Endothelial cell of umbilical vein (primary cell): ENCODE measurements around the gene NT5DC1. TPM values are rescaled to one million over a fixed set of nuclear protein-coding genes. Genes with fewer than 3 reads are reported as not detected.

Source experiments
- BruUV-seq: library from RNA; stranded (reverse); fragments of 400-500 nt; replicated peaks from 2 replicates; lab custom pipeline; 2021; lab: Mats Ljungman, UMichigan
- CTCF ChIA-PET: fragments of 300-600, 350-600 bp; sonication (Branson Sonifier 250); formaldehyde crosslinking; loops from one replicate; lab custom pipeline; 2021; ENCODE audit warnings: antibody characterized with exemption, inconsistent platforms; lab: Charles Lee
- POLR2A ChIA-PET: fragments of 300-600, 350-600 bp; sonication (Branson Sonifier 250); formaldehyde crosslinking; loops from one replicate; lab custom pipeline; 2021; ENCODE audit warnings: antibody characterized with exemption, inconsistent platforms; lab: Charles Lee
- DNase-seq: peaks from one replicate; pipeline ENCODE4 v3.0.0-alpha.2; 2011; ENCODE audit warnings: low read depth, low spot score
- FAIRE-seq: peaks from 2 replicates; lab custom pipeline; 2011; peaks lifted over from hg19 to GRCh38; lab: Jason Lieb, UNC
- H2AFZ ChIP-seq: 2 replicates; pipeline ENCODE4 v1.6.0; 2012; ENCODE audit warnings: low read depth, low read length, control low read depth, inconsistent platforms
- H3K27ac ChIP-seq: 2 replicates; pipeline ENCODE4 v1.5.1; 2011; ENCODE audit warnings: low read depth, mild to moderate bottlenecking, control low read depth, low read length, moderate library complexity; ENCODE audit not compliant: insufficient read depth
- H3K27me3 ChIP-seq, 2 experiments: 2 replicates each; pipeline versions ENCODE4 v1.6.0 to v1.6.1; 2011; ENCODE audit warnings: low read length in 2 of 2, mixed read lengths in 1 of 2; ENCODE audit not compliant: control insufficient read depth in 2 of 2, insufficient read depth in 2 of 2
- H3K36me3 ChIP-seq, 2 experiments: 2 replicates in 1 of 2; 3 replicates in 1 of 2; pipeline ENCODE4 v1.5.1; 2011; ENCODE audit warnings: low read length in 2 of 2, mild to moderate bottlenecking in 1 of 2, moderate library complexity in 1 of 2; ENCODE audit not compliant: control insufficient read depth in 2 of 2, insufficient read depth in 2 of 2; ENCODE audit errors: extremely low read depth in 1 of 2
- H3K4me1 ChIP-seq: 3 replicates; pipeline ENCODE4 v1.5.1; 2011; ENCODE audit warnings: mild to moderate bottlenecking, low read length; ENCODE audit not compliant: control insufficient read depth, insufficient read depth; ENCODE audit errors: extremely low read depth
- H3K4me2 ChIP-seq: 2 replicates; pipeline ENCODE4 v1.6.1; 2011; ENCODE audit warnings: low read length, control low read depth, mixed read lengths; ENCODE audit not compliant: insufficient read depth
- H3K4me3 ChIP-seq, 3 experiments: fragments of 200-600 bp in 1 of 3; sonication (generic), shearing (Covaris generic) in 1 of 3; replicated peaks in 1 of 3; 2 replicates each; pipeline ENCODE4 v1.5.1; 2011 to 2016; ENCODE audit warnings: control low read depth in 3 of 3, low read length in 3 of 3, mild to moderate bottlenecking in 2 of 3, inconsistent platforms in 1 of 3, low read depth in 1 of 3, moderate library complexity in 1 of 3; ENCODE audit not compliant: insufficient read depth in 1 of 3
- H3K79me2 ChIP-seq: 2 replicates; pipeline ENCODE4 v1.6.0; 2012; ENCODE audit warnings: low read length, inconsistent platforms; ENCODE audit not compliant: control insufficient read depth, insufficient read depth
- H3K9ac ChIP-seq: replicated peaks from 2 replicates; pipeline ENCODE3; 2011; ENCODE audit warnings: low read length, control low read depth; ENCODE audit not compliant: insufficient read depth; ENCODE audit errors: extremely low read depth
- H3K9me1 ChIP-seq: replicated peaks from 3 replicates; pipeline ENCODE4 v1.6.0; 2011; ENCODE audit warnings: mild to moderate bottlenecking, low read length; ENCODE audit not compliant: control insufficient read depth, insufficient read depth; ENCODE audit errors: extremely low read depth
- H3K9me3 ChIP-seq: replicated peaks from 2 replicates; pipeline ENCODE4 v1.5.1; 2012; ENCODE audit warnings: low read length, inconsistent platforms; ENCODE audit not compliant: control insufficient read depth, insufficient read depth
- H4K20me1 ChIP-seq: replicated peaks from 2 replicates; pipeline ENCODE3; 2011; ENCODE audit warnings: mild to moderate bottlenecking, low read length; ENCODE audit not compliant: control insufficient read depth, insufficient read depth; ENCODE audit errors: extremely low read depth
- CTCF ChIP-seq, 2 donors: IDR thresholded peaks; 1 replicate in 1 of 2; 2 replicates in 1 of 2; pipeline ENCODE4 v1.5.1; 2011; ENCODE audit warnings: low read length in 2 of 2, mild to moderate bottlenecking in 2 of 2, moderate library complexity in 2 of 2, control low read depth in 1 of 2, inconsistent platforms in 1 of 2, low read depth in 1 of 2; ENCODE audit not compliant: insufficient read depth in 1 of 2; ENCODE audit errors: extremely low read depth in 1 of 2
- EZH2 ChIP-seq: IDR thresholded peaks from 2 replicates; pipeline ENCODE4 v1.6.1; 2012; ENCODE audit warnings: borderline replicate concordance, low read depth, mild to moderate bottlenecking, moderate library complexity, low read length, inconsistent platforms; ENCODE audit not compliant: severe bottlenecking
- FOS ChIP-seq: IDR thresholded peaks from 2 replicates; pipeline ENCODE4 v1.6.1; 2011; ENCODE audit warnings: mild to moderate bottlenecking, low read length, moderate library complexity, borderline replicate concordance; ENCODE audit not compliant: insufficient read depth
- GATA2 ChIP-seq: IDR thresholded peaks from 2 replicates; pipeline ENCODE4 v1.7.0; 2011; ENCODE audit warnings: low read depth, mild to moderate bottlenecking, moderate library complexity, mixed read lengths, low read length; ENCODE audit not compliant: insufficient read length, insufficient read depth
- JUN ChIP-seq: IDR thresholded peaks from 2 replicates; pipeline ENCODE4 v1.6.1; 2011; ENCODE audit warnings: borderline replicate concordance, low read depth; ENCODE audit not compliant: insufficient read length, insufficient read depth
- MYC ChIP-seq: IDR thresholded peaks from one replicate; pipeline ENCODE4 v1.6.1; 2011; ENCODE audit warnings: mild to moderate bottlenecking, low read depth, low read length
- POLR2A ChIP-seq: IDR thresholded peaks from 2 replicates; pipeline ENCODE4 v1.6.1; 2012; ENCODE audit warnings: low read depth, mild to moderate bottlenecking, control low read depth, low read length
- POLR2AphosphoS5 ChIP-seq: IDR thresholded peaks from 2 replicates; pipeline ENCODE4 v1.6.1; 2012; ENCODE audit warnings: low read depth, mild to moderate bottlenecking, control low read depth, low read length, moderate library complexity; ENCODE audit not compliant: insufficient read depth
- dilution Hi-C: fragments of 300-500 bp; cut with MboI; formaldehyde crosslinking; loops from one replicate; pipeline ENCODE4 v1.15.0; 2019; ENCODE audit warnings: low sequenced_read_pairs; ENCODE audit not compliant: extremely low pct_ligation_motif_present
- intact Hi-C: fragments of 100-400 bp; cut with micrococcal nuclease; formaldehyde crosslinking; loops from one replicate; pipeline ENCODE4 v1.10.0; 2022
- polyA plus RNA-seq, 4 experiments: library from polyadenylated mRNA; depleted of rRNA in 3 of 4; stranded (reverse) in 3 of 4; unstranded in 1 of 4; fragments of >200 nt; gene quantifications; 2 replicates each; pipeline versions ENCODE4 v1.2.1 to v1.2.3, GENCODE V29; 2011 to 2012; ENCODE audit warnings: missing spikeins in 1 of 4
- total RNA-seq: library from RNA; stranded (reverse); gene quantifications from 2 replicates; pipeline ENCODE4 v1.2.3, GENCODE V29; 2021
- TF ChIP-seq, protein P1 (sequence below): IDR thresholded peaks from 2 replicates; pipeline ENCODE4 v1.6.1; 2011; ENCODE audit not compliant: insufficient read depth, insufficient read length

The NT5DC1 gene
- total and polyA plus RNA-seq, 2 donors (not counting 3 experiments of a cell fraction or from before 2014, with no cell fraction given): 11.3 to 24.3 TPM

DNA sequence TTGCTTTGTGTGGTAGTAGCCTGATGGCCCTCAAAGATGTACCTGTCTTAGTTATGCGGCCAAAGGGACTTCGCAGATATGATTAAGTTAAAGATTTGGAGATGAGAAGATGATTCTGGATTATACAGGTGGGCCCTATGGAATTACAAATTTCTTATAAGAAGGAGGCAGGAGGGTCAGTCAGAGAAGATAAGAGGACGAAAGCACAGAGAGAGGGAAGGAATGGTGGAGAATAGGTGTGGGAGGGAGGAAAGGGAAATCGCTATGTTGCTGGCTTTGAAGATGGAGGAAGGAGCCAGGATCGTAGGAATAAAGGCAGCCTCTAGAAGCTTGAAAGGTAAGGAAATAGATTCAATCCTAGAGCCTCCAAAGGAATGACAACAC is 180.3 kb downstream of the NT5DC1 start:
- Histone ChIP-seq H3K4me2 (no peak overlapping the region), H2AFZ (peak overlapping the region; percentile 80), H3K9ac (no peak overlapping the region), H3K9me3 (no peaks in the 10 kb centered on the region), H3K9me1 (no peaks in the 10 kb centered on the region), H3K36me3 (peaks cover 0 to 5% of the 10 kb centered on the region in 2 experiments), H3K27ac (no peak overlapping the region), H4K20me1 (peaks cover 3% of the 10 kb centered on the region), H3K27me3 (no peaks in the 10 kb centered on the region), H3K79me2 (peaks cover 31% of the 10 kb centered on the region), H3K4me1 (peaks cover 35% of the 10 kb centered on the region), H3K4me3 (no peak overlapping the region)
- POLR2A ChIA-PET: no interaction called here
- DNase-seq (no peak), FAIRE-seq (no peak)
- TF ChIP-seq MYC (no peak), EZH2 (no peak), JUN (no peak)
- CTCF ChIA-PET: interaction anchor here (1.4 to 5.1 kb wide), 5 partner anchors 12 to 254 kb away, joined by 3 to 77 read pairs (median 8); no protein-coding TSS in a partner anchor
- dilution Hi-C loops: no loop called here
- BruUV-seq: no TSS peak
- intact Hi-C loops: no loop called here

- POLR2A ChIA-PET: no interaction called here
Observed at GRCh38 chr6:116282698-116283097, 182.0 kb downstream of the NT5DC1 start.

More at GRCh38 chr6:116282698-116283097, 182.0 kb downstream of the NT5DC1 start:
- no peaks in the 10 kb centered on the region for H3K27me3 ChIP-seq
- H3K4me3 ChIP-seq: no peak overlapping the region
- no TSS peak for BruUV-seq
- no peaks in the 10 kb centered on the region for H3K9me1 ChIP-seq
- TF ChIP-seq GATA2 (no peak), FOS (no peak), CTCF (IDR thresholded peaks at IDR 0.05; ENCODE audit: extremely low read depth in 1 of 2, insufficient read depth in 1 of 2, low read depth in 1 of 2, low read length in 2 of 2) (no peak), POLR2A (no peak), MYC (no peak), JUN (no peak), EZH2 (no peak), POLR2AphosphoS5 (no peak)
- TF ChIP-seq, protein P1, sequence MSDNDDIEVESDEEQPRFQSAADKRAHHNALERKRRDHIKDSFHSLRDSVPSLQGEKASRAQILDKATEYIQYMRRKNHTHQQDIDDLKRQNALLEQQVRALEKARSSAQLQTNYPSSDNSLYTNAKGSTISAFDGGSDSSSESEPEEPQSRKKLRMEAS: no peak
- dilution Hi-C loops: no loop called here
- peaks cover 20% of the 10 kb centered on the region for H3K4me1 ChIP-seq
- H4K20me1 ChIP-seq: no peaks in the 10 kb centered on the region
- CTCF ChIA-PET: interaction anchor here (1.0 to 1.5 kb wide), 5 partner anchors 10 to 280 kb away, joined by 3 to 4 read pairs (median 3); no protein-coding TSS in a partner anchor
- no peak for DNase-seq
- H3K36me3 ChIP-seq: peaks cover 0 to 5% of the 10 kb centered on the region in 2 experiments
- no peak for FAIRE-seq
- H3K9me3 ChIP-seq: no peaks in the 10 kb centered on the region
- intact Hi-C loops: no loop called here
- H3K79me2 ChIP-seq: peaks cover 16% of the 10 kb centered on the region
- no peak overlapping the region for H3K4me2 ChIP-seq
- H2AFZ ChIP-seq: no peak overlapping the region
- H3K27ac ChIP-seq: no peak overlapping the region
- no peak overlapping the region for H3K9ac ChIP-seq
